ENCODE data around the gene PAPPA2.
"Not testable (repeated sequence)": the region's sequence is repeated elsewhere in the genome, so short reads cannot be mapped to it uniquely, and the experiment has no call there.

PAPPA2 gene

GRCh38 chr1:176693697-176694329, 230.8 kb downstream of the PAPPA2 start:
- DNase-seq (ENCODE audit: low read depth): no peak

GRCh38 chr1:176694713-176695112, 231.7 kb downstream of the PAPPA2 start:
- DNase-seq (ENCODE audit: low read depth): no peak

DNA sequence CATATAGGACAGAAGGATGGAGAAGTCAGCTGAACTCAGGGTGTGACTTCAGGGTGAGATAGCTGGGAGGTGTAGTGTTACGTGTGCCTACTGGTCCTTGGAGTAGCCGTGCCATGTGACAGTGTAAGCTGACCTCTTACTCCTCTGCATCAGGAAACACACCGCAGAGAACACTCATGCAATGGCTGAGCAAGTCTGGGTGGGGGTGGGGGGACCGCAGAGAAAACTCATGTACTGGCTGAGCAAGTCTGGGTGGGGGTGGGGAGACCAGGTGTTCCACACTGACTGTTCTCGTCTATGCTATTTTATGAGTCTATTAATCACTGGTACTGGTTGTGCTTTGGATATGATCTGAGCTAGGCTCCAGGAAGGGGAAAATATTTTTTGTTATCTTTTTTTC, 233.1 kb downstream of the PAPPA2 start:
- no peak for DNase-seq (ENCODE audit: low read depth)

- no peak for DNase-seq (ENCODE audit: low read depth)
These were observed 233.7 kb downstream of the PAPPA2 start for GRCh38 chr1:176696689-176697088.

DNA sequence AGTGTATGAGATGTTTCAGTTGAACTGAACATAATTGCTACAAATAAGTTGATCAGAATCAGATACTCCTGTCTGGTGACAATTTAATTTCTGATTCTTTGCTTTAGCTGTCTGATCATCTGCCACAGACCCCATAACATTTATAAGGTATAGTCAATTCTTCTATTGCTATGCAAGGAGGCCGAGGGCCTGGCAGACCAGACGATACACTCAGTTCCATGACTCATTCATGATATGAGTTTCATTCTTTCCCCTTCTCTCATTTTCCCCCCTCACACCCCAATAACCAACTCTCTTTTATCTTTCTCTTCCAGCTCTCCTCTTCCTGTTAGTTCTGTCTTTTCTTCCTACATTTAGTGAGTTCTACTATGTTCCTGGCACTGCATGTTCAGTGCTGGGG, 236.8 kb downstream of the PAPPA2 start:
- no peak for DNase-seq (ENCODE audit: low read depth)

DNA sequence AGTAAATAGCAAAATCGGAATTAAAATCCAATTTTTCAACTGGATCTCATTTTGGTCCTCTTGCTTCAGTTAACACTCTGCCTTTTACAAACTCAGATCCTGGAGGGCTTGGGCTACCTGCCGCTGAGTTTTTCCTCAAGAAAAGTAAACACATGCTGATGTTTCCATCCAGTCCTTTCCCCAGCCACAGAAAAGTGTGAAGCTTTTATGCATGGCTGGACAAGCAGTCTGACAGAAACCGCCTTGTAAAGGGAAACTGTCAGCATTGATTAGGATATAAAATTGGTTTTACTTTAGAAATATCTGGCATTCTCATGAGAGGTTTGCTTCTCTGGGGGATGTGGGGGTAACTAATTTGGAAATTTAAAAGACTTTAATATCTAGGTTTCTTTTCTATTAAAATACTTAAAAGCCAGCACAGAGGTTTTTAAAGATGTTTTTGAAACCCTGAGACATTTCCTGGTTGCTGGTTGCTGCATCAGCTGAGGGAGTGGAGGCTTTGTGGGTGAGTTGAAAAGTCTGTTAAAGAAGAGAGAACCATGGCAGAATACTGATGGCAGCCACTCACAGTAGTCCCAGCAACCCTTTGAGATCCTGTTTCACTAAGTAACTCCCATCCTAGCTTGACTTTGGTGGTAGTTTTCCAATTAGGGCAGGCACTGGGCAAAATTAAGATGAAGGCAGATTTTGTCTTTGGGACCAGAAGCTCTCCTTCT, 238.3 kb downstream of the PAPPA2 start:
- DNase-seq (ENCODE audit: low read depth): no peak

DNA sequence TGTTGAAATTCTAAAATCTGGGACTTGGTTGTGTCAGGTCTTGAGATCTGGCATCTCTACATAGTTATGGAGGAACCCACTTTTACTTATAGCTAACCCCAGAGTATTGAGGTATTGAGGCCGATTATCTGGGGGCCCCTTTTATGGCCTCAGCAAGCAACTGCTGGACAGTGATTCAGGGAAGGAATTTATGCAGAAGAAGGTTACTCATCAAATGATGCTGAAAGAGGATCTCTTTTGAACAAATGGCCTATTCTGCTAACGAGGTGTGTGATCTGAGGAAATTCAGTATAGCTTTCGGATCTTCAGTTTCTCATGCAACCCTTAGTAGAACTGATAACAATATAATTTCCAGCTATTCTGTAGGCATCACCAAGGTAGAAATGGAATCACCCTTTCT, 239.9 kb downstream of the PAPPA2 start:
- DNase-seq (ENCODE audit: low read depth): no peak

- DNase-seq (ENCODE audit: low read depth): no peak
These were observed 242.6 kb downstream of the PAPPA2 start for GRCh38 chr1:176705585-176705984.

GRCh38 chr1:176717066-176717750, 254.2 kb downstream of the PAPPA2 start:
- no peak for DNase-seq (ENCODE audit: low read depth)

DNA sequence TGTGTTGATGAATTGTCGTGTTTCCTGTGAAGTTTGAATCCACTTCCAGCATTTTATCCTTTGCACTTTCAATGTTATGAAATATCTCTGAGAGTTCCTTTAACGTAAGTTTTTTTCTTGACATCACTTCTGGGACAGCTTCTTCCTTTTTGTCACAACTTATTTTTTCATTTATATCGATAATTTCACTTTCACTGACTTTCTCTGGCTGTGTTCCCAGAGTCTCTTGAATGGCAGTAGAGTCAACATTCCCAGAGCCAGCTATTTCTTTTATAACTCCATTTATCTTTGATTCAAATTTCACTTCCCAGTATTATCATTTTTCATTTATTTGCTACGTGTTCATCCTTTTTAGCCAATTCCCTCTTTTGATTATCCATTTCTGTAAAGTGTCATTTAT, 256.5 kb downstream of the PAPPA2 start:
- no peak for DNase-seq (ENCODE audit: low read depth)

GRCh38 chr1:176720838-176721237, 257.9 kb downstream of the PAPPA2 start:
- no peak for DNase-seq (ENCODE audit: low read depth)

GRCh38 chr1:176733661-176734060, 270.7 kb downstream of the PAPPA2 start:
- no peak for DNase-seq (ENCODE audit: low read depth)

DNA sequence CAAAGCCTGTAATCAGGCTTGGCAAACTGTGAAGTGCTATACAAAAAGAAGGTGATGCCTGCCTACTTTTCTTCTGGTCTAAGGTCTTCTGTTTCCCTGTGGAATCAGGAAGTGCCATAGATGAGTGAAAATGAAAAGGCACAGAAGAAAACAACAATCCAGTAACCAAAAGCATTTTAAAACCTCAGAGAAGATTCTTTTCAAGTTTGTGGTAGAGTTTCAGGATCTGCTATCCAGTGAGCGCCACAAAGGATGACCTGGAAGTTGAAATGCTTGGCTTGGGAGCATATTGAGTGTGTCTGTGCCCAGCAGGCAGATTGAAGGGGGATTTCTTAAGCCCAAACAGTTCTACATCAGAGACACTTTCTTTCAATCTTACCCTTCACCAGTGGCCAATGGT, 272.2 kb downstream of the PAPPA2 start:
- no peak for DNase-seq (ENCODE audit: low read depth)

DNA sequence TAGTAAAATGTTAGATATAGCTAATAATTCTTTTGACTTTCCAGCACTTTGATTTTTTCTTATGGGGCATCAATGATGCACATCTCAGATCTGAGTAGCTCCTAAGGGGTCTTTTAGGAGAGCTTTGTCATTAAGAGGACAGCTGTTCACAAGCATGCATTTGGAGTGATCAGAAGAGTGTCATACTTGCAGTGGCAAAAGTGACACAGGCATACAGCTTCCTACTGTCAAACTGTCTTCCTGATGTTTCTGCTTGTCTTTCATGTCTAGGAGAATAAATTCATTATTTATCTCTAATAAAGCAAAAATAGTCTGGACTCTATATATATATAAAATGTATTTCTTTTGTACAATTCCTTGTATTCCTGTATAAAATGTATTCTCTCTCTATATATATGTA, 273.0 kb downstream of the PAPPA2 start:
- no peak for DNase-seq (ENCODE audit: low read depth)

GRCh38 chr1:176741181-176741580, 278.2 kb downstream of the PAPPA2 start:
- DNase-seq (ENCODE audit: low read depth): no peak

GRCh38 chr1:176742322-176742721, 279.3 kb downstream of the PAPPA2 start:
- no peak for DNase-seq (ENCODE audit: low read depth)

DNA sequence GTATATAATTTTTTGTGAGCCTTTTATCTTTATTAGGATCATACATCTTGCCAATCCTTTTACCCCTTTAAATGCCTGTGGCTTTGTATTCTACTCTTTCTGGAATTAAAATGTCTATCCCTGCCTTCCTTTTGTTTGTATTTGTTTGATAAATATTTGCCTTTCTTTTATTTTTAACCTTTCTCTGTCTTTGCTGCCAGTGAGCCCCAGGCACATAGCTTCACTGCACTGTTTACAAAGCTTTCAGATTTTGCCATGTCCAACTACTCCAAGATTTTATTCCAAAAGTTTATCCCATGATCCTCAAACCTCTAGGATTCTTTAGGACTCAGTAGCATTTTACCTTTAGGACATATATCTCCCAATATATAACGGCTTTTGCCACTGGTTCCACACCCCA, 281.2 kb downstream of the PAPPA2 start:
- no peak for DNase-seq (ENCODE audit: low read depth)

GRCh38 chr1:176745945-176746344, 283.0 kb downstream of the PAPPA2 start:
- no peak for DNase-seq (ENCODE audit: low read depth)

DNA sequence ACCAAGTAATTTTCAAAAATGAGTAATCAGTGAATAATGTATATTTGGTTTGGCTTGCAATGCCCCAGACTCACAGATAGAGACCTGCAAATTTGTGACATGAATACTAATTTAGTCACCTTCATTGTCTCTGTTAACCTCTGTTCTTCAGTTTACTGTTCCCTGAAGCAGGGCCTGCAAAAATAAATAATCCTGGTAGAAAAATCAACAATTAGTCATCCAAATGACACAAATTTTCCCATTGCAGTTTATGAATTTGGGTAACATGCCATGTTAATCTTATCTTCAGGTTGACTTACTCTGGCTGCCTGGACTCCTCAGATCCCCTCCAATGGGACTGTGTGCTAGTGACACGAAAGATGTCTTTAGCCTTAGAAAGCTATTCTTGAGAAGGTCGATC, 289.5 kb downstream of the PAPPA2 start:
- DNase-seq (ENCODE audit: low read depth): no peak

DNA sequence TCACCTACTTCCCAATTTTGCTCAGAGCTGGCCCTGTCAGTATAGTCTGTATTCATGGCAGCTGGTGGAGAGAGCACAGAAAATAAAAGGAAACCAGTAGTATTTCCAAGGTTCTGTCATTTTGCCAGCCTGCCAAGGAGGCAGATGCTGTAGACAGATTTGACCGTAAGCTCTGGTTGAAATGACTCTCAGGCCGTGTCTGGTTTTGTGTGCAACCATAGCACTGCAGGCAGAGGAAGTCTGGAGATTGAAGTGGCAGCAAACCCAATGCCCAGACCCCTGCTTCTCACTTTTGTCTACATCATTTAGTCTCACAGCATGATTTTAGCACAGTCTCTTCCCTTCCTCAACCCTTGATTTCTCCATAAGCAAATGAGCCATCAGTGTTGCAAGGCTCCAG, 291.7 kb downstream of the PAPPA2 start:
- no peak for DNase-seq (ENCODE audit: low read depth)

- not testable (repeated sequence) for DNase-seq (ENCODE audit: low read depth)
These were observed 293.8 kb downstream of the PAPPA2 start for GRCh38 chr1:176756817-176757216.

GRCh38 chr1:176765608-176766007, 302.6 kb downstream of the PAPPA2 start:
- no peak for DNase-seq (ENCODE audit: low read depth)

GRCh38 chr1:176766779-176767178, 303.8 kb downstream of the PAPPA2 start:
- DNase-seq (ENCODE audit: low read depth): no peak

All from activated T-cell treated with anti-CD3 and anti-CD28 coated beads for 24 hours (primary cell).